ENCODE measurements around the gene CPXM1. TPM values are rescaled to one million over a fixed set of nuclear protein-coding genes. Genes with fewer than 3 reads are reported as not detected.

The CPXM1 gene
- polyA plus RNA-seq, 3 donors = 0.05 TPM; not detected in 2

DNA sequence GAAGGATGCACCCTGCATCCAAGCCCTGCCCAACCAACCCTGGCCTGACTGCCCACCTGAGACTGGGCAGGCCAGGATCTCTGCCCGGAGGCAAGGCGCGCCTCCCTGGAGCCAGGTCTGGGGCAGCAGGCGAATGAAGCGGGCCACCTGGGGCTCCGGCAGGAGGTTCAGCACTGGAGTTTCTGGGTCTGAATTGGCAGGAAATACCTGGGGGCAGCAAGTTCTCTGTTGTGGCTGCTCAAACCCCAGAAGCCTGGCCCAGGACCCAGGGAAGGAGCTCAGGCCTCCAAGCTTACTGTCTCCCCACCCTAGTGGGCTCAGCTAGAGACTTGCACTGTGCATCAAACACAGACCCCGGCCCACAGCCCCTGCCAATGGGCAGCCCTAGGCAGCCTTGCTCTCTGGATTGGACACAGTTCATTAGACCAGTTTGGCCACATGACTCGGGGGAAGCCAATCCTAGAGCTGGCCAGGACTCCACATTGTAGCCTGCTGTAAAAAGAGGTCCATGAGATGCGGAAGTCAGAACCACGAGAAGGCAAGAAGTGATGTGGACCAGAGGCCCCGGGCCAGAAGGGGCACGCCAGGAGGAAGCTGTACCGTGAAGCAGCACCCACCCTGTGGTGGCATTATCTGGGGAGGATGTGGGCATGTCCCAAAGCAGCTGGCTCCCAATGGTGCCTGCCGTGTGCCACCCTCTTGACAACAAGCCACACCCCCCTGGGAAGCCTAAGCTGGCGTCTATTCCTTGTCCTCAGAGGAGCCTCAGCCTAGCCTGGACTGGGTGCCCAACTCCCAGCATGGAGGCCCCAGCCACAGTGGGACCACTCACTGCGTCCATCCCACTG, 3.1 kb downstream of the CPXM1 start:
- Mint-ChIP-seq H3K4me1 (peaks cover 28% of the 10 kb centered on the region), H3K4me3 (no peak overlapping the region), H3K27me3 (ENCODE audit: low read depth in 3 of 3) (peaks cover 28 to 39% (median 32%) of the 10 kb centered on the region in 3 donors), H3K9me3 (peaks cover 0 to 10% (median 6%) of the 10 kb centered on the region in 7 donors), H3K36me3 (peaks cover 3 to 7% of the 10 kb centered on the region in 2 donors), H3K27ac (peak overlapping the region in 1 of 7 donors; percentile 26)
- Histone ChIP-seq H2AFZ (ENCODE audit: insufficient read depth, low read depth, low read length, poor library complexity, severe bottlenecking) (no peak overlapping the region), H3K4me3 (replicated peaks in 1 of 3; ENCODE audit: low read depth in 2 of 3, low read length in 3 of 3) (no peak overlapping the region), H3K9me3 (replicated peaks in 1 of 2; ENCODE audit: control insufficient read depth in 1 of 2, insufficient read depth in 1 of 2, low read length in 2 of 2) (no peaks in the 10 kb centered on the region), H4K20me1 (ENCODE audit: insufficient read depth, low read length) (no peaks in the 10 kb centered on the region), H3K4me2 (replicated peaks; ENCODE audit: extremely low read depth, low read length, poor library complexity, severe bottlenecking) (no peak overlapping the region), H3K36me3 (replicated peaks in 1 of 2; ENCODE audit: control insufficient read depth in 1 of 2, insufficient read depth in 2 of 2, low read length in 2 of 2) (no peaks in the 10 kb centered on the region), H3K9ac (ENCODE audit: insufficient read depth, low read length, poor library complexity, severe bottlenecking) (no peak overlapping the region), H3K79me2 (ENCODE audit: insufficient read depth, low read length) (no peaks in the 10 kb centered on the region), H3K27me3 (ENCODE audit: control insufficient read depth in 2 of 2, insufficient read depth in 2 of 2, low read length in 2 of 2) (peaks cover 10 to 33% of the 10 kb centered on the region in 2 donors), H3K27ac (ENCODE audit: low read depth in 1 of 2, low read length in 2 of 2) (no peak overlapping the region), H3K4me1 (ENCODE audit: control insufficient read depth in 1 of 2, insufficient read depth in 2 of 2, low read length in 2 of 2) (peaks cover 23 to 26% of the 10 kb centered on the region in 2 donors)
- WGBS (ENCODE audit: insufficient coverage) = 88% methylated on average over 10 of the region's 16 CpGs
- TF ChIP-seq CTCF (IDR thresholded peaks at IDR 0.05) = no peak
- DNase-seq = no peak
- intact Hi-C loops (cut with micrococcal nuclease) = no loop called here

DNA sequence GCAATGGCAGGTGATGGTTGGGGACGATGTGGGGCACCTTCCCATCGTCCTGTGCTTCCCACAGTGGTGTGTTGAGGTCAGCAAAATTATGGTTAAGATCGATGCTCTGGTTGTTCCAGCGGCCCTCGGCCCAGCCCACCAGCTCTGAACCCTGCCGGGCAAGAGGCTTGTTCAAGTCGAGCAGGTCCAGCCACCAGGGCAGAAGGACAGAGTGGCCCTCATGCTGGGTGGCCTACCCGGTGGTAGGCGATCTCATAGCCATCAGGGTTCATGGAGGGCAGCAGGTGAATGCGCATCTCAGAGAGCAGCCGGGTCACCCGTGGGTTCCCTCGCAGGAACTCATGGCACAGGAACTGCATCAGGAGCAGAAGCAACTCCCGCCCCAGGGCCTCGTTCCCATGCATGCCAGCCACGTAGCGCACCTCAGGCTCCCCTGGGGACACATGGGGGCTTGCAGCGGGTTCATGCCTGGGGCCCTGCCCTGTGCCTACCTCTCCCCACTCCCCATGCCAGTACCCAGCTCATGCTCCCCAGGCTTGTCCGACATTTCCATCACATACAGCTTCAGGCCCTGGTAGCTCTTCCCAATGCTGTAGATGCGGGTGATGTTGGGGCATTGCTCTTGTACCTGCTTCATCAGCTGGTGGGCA, 4.3 kb downstream of the CPXM1 start:
- H3K4me2 ChIP-seq (replicated peaks; ENCODE audit: extremely low read depth, low read length, poor library complexity, severe bottlenecking) = no peak overlapping the region
- intact Hi-C loops (cut with micrococcal nuclease) = no loop called here
- H3K79me2 ChIP-seq (ENCODE audit: insufficient read depth, low read length) = no peaks in the 10 kb centered on the region
- no peak overlapping the region for H3K4me3 ChIP-seq (replicated peaks in 1 of 3; ENCODE audit: low read depth in 2 of 3, low read length in 3 of 3)
- Mint-ChIP-seq H3K9me3 (peaks cover 0 to 11% (median 5%) of the 10 kb centered on the region in 7 donors), H3K27me3 (ENCODE audit: low read depth in 3 of 3) (peaks cover 19 to 30% (median 22%) of the 10 kb centered on the region in 3 donors), H3K27ac (no peak overlapping the region), H3K36me3 (peaks cover 3 to 7% of the 10 kb centered on the region in 2 donors), H3K4me1 (peaks cover 22% of the 10 kb centered on the region), H3K4me3 (no peak overlapping the region)
- no peak overlapping the region for H3K27ac ChIP-seq (ENCODE audit: low read depth in 1 of 2, low read length in 2 of 2)
- TF ChIP-seq CTCF (IDR thresholded peaks at IDR 0.05) = no peak
- H3K9me3 ChIP-seq (replicated peaks in 1 of 2; ENCODE audit: control insufficient read depth in 1 of 2, insufficient read depth in 1 of 2, low read length in 2 of 2) = no peaks in the 10 kb centered on the region
- DNase-seq = no peak
- no peaks in the 10 kb centered on the region for H3K36me3 ChIP-seq (replicated peaks in 1 of 2; ENCODE audit: control insufficient read depth in 1 of 2, insufficient read depth in 2 of 2, low read length in 2 of 2)
- H3K27me3 ChIP-seq (ENCODE audit: control insufficient read depth in 2 of 2, insufficient read depth in 2 of 2, low read length in 2 of 2) = peaks cover 4 to 22% of the 10 kb centered on the region in 2 donors
- H4K20me1 ChIP-seq (ENCODE audit: insufficient read depth, low read length) = no peaks in the 10 kb centered on the region
- H3K4me1 ChIP-seq (ENCODE audit: control insufficient read depth in 1 of 2, insufficient read depth in 2 of 2, low read length in 2 of 2) = peaks cover 19 to 22% of the 10 kb centered on the region in 2 donors
- no peak overlapping the region for H3K9ac ChIP-seq (ENCODE audit: insufficient read depth, low read length, poor library complexity, severe bottlenecking)
- 93% methylated on average over 19 of the region's 20 CpGs for WGBS (ENCODE audit: insufficient coverage)
- no peak overlapping the region for H2AFZ ChIP-seq (ENCODE audit: insufficient read depth, low read depth, low read length, poor library complexity, severe bottlenecking)
